Calu3 (cell line): ENCODE results near the gene LGMN. TPM values are rescaled to one million over a fixed set of nuclear protein-coding genes. Genes with fewer than 3 reads are reported as not detected.

Source experiments
- BruUV-seq: library from RNA; stranded (reverse); fragments of 400-500 nt; replicated peaks from 2 replicates; lab custom pipeline; 2021; lab: Mats Ljungman, UMichigan
- CTCF ChIA-PET: fragments of 300-600 bp; sonication (Branson Sonifier 250); formaldehyde crosslinking; loops from one replicate; lab custom pipeline; 2022; ENCODE audit warnings: antibody characterized with exemption; lab: Charles Lee
- DNase-seq: peaks from one replicate; pipeline ENCODE4 v3.0.0; 2022
- H3K27ac Mint-ChIP-seq: one replicate; pipeline ENCODE4 v1.8.0; 2022; ENCODE audit warnings: mixed read lengths; ENCODE audit not compliant: unreplicated experiment
- H3K27me3 Mint-ChIP-seq: one replicate; pipeline ENCODE4 v1.8.0; 2022; ENCODE audit warnings: mixed read lengths; ENCODE audit not compliant: unreplicated experiment
- H3K36me3 Mint-ChIP-seq: one replicate; pipeline ENCODE4 v1.8.0; 2022; ENCODE audit warnings: mild to moderate bottlenecking, moderate library complexity, mixed read lengths; ENCODE audit not compliant: insufficient read depth, unreplicated experiment
- H3K4me1 Mint-ChIP-seq: one replicate; pipeline ENCODE4 v1.8.0; 2022; ENCODE audit warnings: mild to moderate bottlenecking, low read depth, mixed read lengths; ENCODE audit not compliant: unreplicated experiment
- H3K4me3 Mint-ChIP-seq: one replicate; pipeline ENCODE4 v1.8.0; 2022; ENCODE audit warnings: mild to moderate bottlenecking, low read depth, moderate library complexity, mixed read lengths; ENCODE audit not compliant: unreplicated experiment
- H3K9me3 Mint-ChIP-seq: one replicate; pipeline ENCODE4 v1.8.0; 2022; ENCODE audit warnings: low read depth, mixed read lengths; ENCODE audit not compliant: unreplicated experiment
- CTCF ChIP-seq: fragments of 200-600 bp; IDR thresholded peaks from one replicate; pipeline ENCODE4 v1.8.0; 2022; ENCODE audit warnings: antibody characterized with exemption; ENCODE audit not compliant: unreplicated experiment
- intact Hi-C: fragments of 100-400 bp; cut with micrococcal nuclease; formaldehyde crosslinking; loops from one replicate; pipeline ENCODE4 v1.10.0; 2022; ENCODE audit not compliant: unreplicated experiment
- total RNA-seq: library from RNA; stranded (reverse); gene quantifications from 2 replicates; pipeline ENCODE4 v1.2.3, GENCODE V29; 2022

LGMN gene
- total RNA-seq, 1 experiment from 2014 or later = 64.9 TPM

DNA sequence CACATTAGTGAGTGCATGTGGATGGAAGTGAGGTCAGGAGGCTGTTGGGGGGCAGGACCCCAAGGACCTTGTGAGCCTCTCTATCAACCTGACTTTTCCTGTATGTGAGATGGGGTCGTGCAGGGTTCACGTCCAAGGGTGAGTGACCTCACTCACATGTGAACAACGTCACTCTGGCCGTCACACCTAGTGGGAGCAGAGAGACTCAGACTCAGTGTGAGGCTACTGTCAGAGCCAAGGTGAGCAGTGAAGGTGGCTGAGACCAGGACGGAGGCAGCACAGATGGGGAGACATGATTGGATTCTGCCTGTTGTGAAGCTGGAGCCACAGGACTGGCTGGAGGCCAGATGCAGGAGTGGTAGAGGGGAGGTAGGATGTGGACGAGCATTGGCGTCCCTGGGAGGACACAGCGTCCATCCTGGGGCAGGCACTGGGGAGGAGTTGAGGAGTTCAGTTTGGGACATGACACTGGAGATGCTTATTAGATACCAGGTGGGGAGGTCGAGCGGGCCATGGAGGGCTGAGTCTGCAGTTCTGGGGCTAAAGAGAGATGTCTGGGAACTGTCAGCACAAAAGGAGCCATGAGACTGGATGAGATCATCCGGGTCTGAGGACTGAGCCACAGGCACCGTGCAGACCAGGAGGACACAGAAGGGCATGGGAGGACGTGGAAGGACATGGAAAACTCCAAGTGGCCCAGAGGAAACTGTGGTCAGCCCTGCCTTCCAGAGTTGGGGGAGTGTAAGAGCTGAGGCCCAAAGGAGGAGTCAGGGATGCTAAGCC is 92.8 kb downstream of the LGMN start:
- no peak overlapping the region for H3K27ac Mint-ChIP-seq
- H3K9me3 Mint-ChIP-seq = no peaks in the 10 kb centered on the region
- no peaks in the 10 kb centered on the region for H3K4me1 Mint-ChIP-seq
- CTCF ChIA-PET = no interaction called here
- no peaks in the 10 kb centered on the region for H3K27me3 Mint-ChIP-seq
- no peak for DNase-seq
- intact Hi-C loops = no loop called here
- H3K36me3 Mint-ChIP-seq = peaks cover 5% of the 10 kb centered on the region
- no peak for TF ChIP-seq CTCF
- H3K4me3 Mint-ChIP-seq = no peak overlapping the region
- no TSS peak for BruUV-seq

GRCh38 chr14:92654239-92654901 is 94.1 kb downstream of the LGMN start:
- BruUV-seq = no TSS peak
- intact Hi-C loops = no loop called here
- CTCF ChIA-PET = no interaction called here
- Mint-ChIP-seq H3K36me3 (peaks cover 5% of the 10 kb centered on the region), H3K27ac (no peak overlapping the region), H3K4me1 (no peaks in the 10 kb centered on the region), H3K4me3 (no peak overlapping the region), H3K9me3 (no peaks in the 10 kb centered on the region), H3K27me3 (no peaks in the 10 kb centered on the region)
- TF ChIP-seq CTCF = no peak
- no peak for DNase-seq

Other genes with a start within 250 kb of the LGMN start
- gene RIN3, start 234.8 kb downstream of the LGMN start, total RNA-seq = 13.2 and 13.8 TPM in 2 replicates
- gene GOLGA5, start 45.7 kb upstream of the LGMN start, total RNA-seq = 27.8 and 36.8 TPM in 2 replicates
- 0.17 and 0.24 TPM in 2 replicates for gene CHGA, start 174.5 kb upstream of the LGMN start, total RNA-seq